HG03571 (cell line): ENCODE measurements around the gene FOXD1.

ENCODE experiments used
- ATAC-seq: cut with Tn5 transposase; IDR thresholded peaks from one replicate; pipeline ENCODE4 v1.9.1; 2021; ENCODE audit not compliant: unreplicated experiment

The FOXD1 gene

GRCh38 chr5:73441378-73441777 is 7.2 kb downstream of the FOXD1 start:
- no peak for ATAC-seq

- no peak for ATAC-seq
These were observed 8.3 kb downstream of the FOXD1 start for GRCh38 chr5:73440262-73440661.

- no peak for ATAC-seq
These were observed 9.7 kb downstream of the FOXD1 start for GRCh38 chr5:73438645-73439470.

GRCh38 chr5:73437777-73438644 is 10.6 kb downstream of the FOXD1 start:
- no peak for ATAC-seq

DNA sequence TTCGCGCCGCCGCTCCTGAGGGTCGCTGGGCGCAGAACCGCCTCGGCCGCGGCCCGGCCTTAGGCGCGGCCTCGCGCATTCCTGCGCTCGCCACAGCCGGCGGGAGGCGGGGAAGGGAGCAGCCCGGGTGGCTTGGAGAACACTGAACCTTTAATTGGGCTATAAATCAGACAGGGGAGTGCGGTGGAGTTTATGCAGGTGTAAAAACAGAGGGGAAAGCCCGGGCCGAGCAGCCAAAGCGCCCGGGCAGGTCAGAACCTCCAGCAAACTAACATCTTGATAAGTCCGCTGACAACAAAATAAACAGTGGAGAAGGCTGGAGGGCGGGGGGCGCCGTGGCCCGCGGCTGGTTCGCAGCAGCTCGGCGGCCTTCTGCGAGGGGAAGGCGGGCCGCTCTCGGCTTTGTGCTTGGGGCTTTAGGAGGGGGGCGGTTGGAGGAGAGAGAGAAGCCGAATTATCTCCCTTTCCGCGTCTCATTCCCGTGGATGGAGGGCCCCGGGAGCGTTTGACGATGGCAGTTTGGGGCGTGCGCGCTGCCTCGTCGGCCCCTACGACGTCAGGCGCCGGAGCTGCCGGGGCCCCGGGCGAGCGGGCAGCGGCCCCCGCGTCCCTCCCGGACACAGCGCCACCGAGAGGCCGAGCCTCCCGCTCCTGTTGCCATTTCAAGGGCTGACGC is 11.3 kb downstream of the FOXD1 start:
- ATAC-seq, result no peak

DNA sequence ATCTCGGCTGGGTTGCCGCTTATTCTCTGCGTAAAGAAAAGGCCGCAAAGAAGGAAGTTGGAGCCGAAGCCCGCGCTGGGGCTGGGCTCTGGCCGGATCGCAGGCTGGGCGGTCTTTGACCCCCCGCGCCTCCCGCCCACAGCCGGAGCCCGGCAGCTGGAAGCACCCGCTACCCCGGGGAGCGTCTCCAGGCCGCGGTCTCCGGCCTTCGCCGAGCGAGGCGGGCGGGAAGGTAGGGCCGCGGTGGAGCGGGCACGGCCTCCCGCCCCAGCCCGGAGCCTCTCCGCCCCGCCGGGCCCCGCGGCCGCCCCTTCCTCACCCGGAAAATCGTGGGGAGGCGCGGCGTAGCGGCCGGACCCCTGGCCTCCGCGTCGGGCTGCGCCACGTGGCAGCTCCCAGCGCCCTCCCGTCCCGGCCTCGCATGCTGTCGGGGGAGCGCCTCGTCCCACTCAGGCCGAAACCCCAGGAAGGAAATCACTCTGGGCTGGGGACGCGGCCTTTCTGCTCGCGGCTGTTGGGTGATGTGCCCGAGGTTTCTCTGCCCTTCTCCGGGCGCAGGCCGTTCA is 12.0 kb downstream of the FOXD1 start:
- ATAC-seq, result no peak

DNA sequence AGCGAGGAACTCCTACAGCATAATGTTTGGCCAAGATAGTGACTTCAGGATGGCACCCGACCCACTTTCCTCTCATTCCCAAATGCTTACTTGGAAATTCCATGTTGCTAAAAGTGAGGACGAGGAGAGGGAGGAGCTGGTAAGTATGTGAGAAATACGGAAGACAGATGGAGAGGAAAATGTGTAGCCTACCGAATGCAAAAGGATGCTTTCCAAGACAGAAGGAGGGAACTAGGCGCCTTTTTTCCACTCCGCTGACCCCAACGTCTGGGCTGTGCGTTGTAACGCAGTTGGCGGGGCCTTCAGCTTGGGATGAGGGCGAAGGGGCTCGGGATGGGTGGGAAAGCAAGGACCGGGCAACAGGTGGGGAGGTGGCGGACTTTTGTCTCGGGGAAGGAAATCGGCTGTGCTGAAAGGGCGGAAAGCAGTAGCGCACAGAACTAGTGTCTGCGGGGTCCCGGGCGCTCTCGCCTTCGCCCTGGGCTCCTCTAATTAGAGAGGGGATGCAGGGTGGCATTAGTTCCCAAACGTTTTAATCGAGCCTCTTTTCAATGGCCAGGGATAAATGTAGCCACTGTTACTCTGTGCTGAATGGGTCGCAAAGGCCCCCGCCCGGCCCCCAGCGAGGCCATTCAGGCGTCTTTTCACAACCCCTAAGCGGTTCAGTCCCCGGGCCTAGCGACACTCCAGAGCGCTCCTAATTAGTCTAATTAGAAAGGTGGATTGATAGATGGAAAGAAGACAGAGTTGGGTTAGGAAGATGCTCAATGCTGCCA is 12.6 kb downstream of the FOXD1 start:
- no peak for ATAC-seq

DNA sequence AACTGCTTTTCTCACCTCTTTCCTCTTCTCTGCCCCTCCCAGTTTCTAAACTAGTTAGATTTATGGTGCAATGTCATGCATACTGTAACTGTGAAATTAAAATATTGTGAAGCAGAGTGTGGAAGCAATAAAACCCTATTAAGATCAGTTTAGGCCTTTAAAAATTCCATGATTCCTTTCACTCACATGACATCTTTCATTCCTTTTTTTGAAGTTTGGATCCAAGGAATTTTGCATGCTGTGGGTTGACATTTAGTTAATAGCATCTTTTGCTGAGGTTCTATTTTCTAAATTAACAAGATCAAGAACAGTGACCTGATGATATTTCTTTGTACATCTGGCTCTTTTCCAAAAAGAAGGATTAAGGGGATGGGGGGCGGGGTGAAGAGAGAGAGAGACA is 13.7 kb downstream of the FOXD1 start:
- no peak for ATAC-seq

GRCh38 chr5:73434461-73434860 is 14.1 kb downstream of the FOXD1 start:
- no peak for ATAC-seq

- no peak for ATAC-seq
These were observed 14.6 kb downstream of the FOXD1 start for GRCh38 chr5:73433982-73434342.

DNA sequence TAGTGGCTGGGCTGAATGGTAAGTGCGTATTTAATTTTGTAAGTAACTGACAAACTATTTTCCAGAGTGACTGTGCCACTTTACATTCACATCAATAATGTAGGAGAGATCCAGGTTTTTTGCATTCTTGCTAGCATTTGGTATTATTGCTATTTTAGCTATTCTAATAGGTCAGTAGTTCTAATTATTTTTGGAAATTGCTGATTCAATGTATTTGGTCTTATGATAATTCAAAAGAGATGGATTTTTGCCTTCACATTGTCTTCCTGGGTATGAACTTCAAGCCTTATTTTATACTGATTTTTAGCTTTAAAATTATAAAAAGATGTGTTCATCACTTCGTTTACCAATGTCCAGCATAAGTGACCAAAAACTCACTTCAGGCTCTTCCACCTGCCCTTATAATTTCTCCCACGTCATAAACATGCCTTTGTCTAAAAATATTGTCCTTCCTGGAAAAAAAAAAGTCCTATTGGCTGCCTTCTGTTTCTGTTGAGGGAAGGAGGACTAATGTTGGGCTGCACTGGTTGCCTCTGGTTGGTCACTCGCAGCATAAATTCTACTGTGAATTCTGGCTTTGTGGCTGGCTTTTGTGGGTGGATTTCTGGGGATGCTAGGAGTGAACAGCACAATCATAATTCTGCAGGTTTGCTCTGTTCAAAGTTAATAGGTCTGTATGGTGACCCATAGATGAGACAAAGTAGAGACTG is 15.2 kb downstream of the FOXD1 start:
- ATAC-seq, result no peak

DNA sequence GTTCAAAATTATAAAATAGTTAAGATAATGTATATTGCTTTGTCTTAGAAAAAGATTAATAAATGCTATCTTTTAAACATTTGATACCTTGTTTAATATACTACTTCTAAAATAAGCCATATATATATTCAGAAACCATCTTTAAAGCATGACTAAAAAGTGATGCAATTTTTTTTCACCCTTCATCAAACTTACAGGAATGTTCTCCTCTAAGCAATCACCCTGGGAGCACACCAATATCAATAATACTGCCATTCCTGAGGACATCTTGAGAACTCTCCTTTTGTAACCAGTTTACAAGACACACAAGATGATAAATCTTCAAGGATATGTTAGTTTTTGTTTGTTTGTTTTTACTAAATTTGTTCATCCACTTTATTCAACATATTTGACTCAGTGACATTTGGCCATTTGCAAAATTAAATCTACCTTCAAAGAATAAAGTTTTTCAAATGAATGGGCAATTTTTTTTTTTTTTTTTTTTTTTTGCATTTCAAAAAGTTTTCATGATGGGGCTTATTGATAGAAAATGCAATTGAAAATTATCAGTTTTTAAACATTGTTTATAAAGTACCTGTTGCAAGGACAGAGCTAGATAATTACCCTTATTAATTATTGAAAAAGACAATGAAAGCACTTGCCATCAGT is 17.2 kb downstream of the FOXD1 start:
- ATAC-seq, result no peak

DNA sequence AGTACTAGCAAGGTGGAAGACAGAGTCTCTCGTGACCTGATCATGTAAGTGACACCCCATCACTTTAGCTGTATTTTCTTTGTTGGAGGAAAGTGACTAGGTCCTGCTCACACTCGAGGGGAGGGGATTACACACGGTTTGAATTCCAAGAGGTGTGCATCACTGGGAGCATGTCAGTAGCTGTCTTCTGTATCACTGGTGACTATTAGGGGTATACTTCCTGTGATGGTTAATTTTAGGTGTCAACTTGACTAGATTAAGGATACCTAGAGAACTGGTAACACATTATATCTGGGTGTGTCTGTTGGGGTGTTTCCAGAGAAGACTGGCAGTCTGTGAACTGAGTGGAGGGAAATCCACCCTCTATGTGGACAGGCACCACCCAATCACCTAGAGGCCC is 22.5 kb downstream of the FOXD1 start:
- ATAC-seq, result no peak

DNA sequence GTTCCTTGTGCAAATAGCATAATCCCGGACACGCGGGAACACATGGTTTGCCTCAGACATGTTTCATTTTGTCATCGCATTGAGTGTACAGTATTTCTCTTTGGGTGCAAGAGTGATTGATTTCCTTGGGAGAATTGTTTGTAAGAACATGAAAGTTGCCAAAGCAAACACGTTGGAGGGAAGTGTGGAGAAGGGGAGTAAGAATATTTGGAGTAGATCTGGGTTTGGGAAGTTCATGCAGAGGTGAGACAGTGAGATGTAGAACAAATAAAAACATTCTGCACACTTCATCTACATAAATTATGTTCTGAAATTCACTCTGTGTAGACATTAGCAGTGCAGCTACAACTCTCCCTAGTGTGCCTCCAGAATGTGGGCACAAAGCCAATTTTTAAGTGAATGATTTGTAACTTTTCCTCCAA is 24.0 kb downstream of the FOXD1 start:
- ATAC-seq, result no peak

GRCh38 chr5:73422164-73422563 is 26.4 kb downstream of the FOXD1 start:
- no peak for ATAC-seq

GRCh38 chr5:73420666-73421065 is 27.9 kb downstream of the FOXD1 start:
- no peak for ATAC-seq

DNA sequence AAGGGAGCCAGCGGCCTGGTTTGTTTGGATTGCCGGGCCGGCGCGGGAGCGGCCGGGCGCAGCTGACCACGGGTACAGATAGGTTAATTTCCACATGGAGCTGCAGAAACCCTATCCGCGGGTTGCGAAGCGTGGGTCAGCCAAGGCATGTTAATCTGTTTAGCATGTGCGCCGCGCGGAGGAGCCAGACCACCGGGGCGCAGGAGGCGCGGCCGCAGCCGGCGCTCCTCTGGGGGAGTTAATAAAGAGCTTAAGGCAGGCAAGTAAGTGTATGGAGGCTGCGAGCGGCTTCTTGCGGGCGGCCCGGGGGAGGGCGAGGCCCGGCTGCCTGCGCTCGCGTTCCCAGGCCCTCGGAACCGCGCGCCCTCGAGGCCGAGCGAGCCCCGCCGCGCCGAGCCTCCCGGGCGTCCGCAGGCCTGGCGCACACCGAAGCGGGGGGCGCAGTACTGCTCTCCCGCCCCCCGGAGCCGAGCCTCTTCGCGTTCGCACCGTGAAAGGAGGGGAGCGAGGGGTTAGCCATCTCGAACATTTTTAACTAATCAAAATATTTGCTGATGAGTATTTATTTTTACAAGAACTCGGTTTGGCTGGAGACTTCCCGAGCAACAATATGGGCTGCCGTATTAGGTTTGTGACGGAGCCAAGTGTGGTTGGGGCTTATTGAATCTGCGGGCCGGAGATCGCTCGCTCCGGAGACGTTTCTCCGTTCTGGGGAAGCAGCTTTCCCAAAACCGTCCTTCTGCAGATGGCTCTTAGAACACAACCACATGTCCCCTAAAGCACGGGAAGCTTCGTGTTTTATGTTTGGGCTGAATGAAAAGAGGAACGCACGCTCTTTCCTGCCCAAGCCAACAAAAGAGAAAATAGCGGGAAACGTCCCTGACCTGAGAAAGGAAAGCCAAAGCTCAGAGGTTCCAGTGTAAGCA is 28.8 kb downstream of the FOXD1 start:
- ATAC-seq, result no peak

DNA sequence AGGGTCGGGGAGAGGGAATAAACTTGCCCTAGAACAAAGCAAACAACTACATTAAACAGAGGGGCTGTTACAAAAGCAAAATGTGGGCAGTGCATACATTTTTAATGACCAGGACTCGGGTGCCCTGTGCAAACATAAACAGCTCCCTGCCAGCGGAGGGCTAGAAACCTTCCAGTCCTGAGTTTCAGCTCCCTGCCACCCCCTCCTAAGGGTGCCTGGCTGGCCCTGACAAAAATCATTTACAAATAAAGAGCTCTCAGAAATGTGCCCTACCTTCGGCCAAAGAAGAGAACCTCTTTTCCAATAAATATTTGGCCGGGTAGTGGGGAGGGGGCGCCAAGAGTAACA is 29.5 kb downstream of the FOXD1 start:
- no peak for ATAC-seq
